Cardiac muscle cell (in vitro differentiated cells and primary cell): ENCODE data around the gene EPS8L2. TPM values are rescaled to one million over a fixed set of nuclear protein-coding genes. Genes with fewer than 3 reads are reported as not detected.

Source experiments
- DNase-seq, 2 donors: peaks; one replicate each; pipeline versions ENCODE4 v3.0.0 to v3.0.0-alpha.2; 2010 to 2017; ENCODE audit warnings: low read depth in 1 of 2, low spot score in 1 of 2
- H3K27ac ChIP-seq: fragments of 200-600 bp; sonication (generic); 2 replicates; pipeline ENCODE4 v1.5.1; 2016
- H3K27me3 ChIP-seq: fragments of 200-600 bp; sonication (generic); 2 replicates; pipeline ENCODE4 v1.6.0; 2016; ENCODE audit warnings: control low read depth
- H3K36me3 ChIP-seq: fragments of 200-600 bp; sonication (generic); 2 replicates; pipeline ENCODE4 v1.5.1; 2016; ENCODE audit warnings: control low read depth
- H3K4me1 ChIP-seq: fragments of 200-600 bp; sonication (generic); 2 replicates; pipeline ENCODE4 v1.8.1; 2017; ENCODE audit warnings: low read depth, mild to moderate bottlenecking, mixed run types
- H3K4me3 ChIP-seq: fragments of 200-600 bp; sonication (generic); 2 replicates; pipeline ENCODE4 v1.5.1; 2016; ENCODE audit warnings: mild to moderate bottlenecking
- H3K9me3 ChIP-seq: fragments of 200-600 bp; sonication (generic); 2 replicates; pipeline ENCODE4 v1.5.1; 2017; ENCODE audit warnings: low read depth, mild to moderate bottlenecking, control low read depth
- CTCF ChIP-seq: IDR thresholded peaks from 2 replicates; pipeline ENCODE4 v1.5.1; 2012; ENCODE audit warnings: low read depth, mild to moderate bottlenecking, low read length
- polyA plus RNA-seq: library from polyadenylated mRNA; unstranded; fragments of >200 nt; fragmentation: Nextera tagmentation; extraction: Ambion mirVana; gene quantifications from 2 replicates; pipeline ENCODE4 v1.2.1, GENCODE V29; 2016
- total RNA-seq: library from RNA; depleted of rRNA; stranded (reverse); fragments of >200 nt; gene quantifications from 2 replicates; pipeline ENCODE4 v1.2.3, GENCODE V29; 2016

The EPS8L2 gene
- total and polyA plus RNA-seq, 2 experiments from 2014 or later, result 22.6 to 25.7 TPM

- TF ChIP-seq CTCF, result no peak
- Histone ChIP-seq H3K4me3 (no peak overlapping the region), H3K27me3 (no peaks in the 10 kb centered on the region), H3K9me3 (no peaks in the 10 kb centered on the region), H3K27ac (no peak overlapping the region), H3K4me1 (no peaks in the 10 kb centered on the region), H3K36me3 (peaks cover 21% of the 10 kb centered on the region)
- no peak for DNase-seq
These were observed 32.2 kb upstream of the EPS8L2 start for GRCh38 chr11:673866-674265.

GRCh38 chr11:674406-674805 lies 31.6 kb upstream of the EPS8L2 start:
- no peaks in the 10 kb centered on the region for H3K4me1 ChIP-seq
- peaks cover 21% of the 10 kb centered on the region for H3K36me3 ChIP-seq
- H3K27me3 ChIP-seq, result no peaks in the 10 kb centered on the region
- H3K9me3 ChIP-seq, result no peaks in the 10 kb centered on the region
- TF ChIP-seq CTCF, result no peak
- H3K4me3 ChIP-seq, result no peak overlapping the region
- DNase-seq, result no peak
- H3K27ac ChIP-seq, result no peak overlapping the region

GRCh38 chr11:678297-678696 lies 27.7 kb upstream of the EPS8L2 start:
- no peaks in the 10 kb centered on the region for H3K27me3 ChIP-seq
- H3K36me3 ChIP-seq, result peaks cover 24% of the 10 kb centered on the region
- H3K4me1 ChIP-seq, result no peaks in the 10 kb centered on the region
- H3K4me3 ChIP-seq, result no peak overlapping the region
- H3K9me3 ChIP-seq, result no peaks in the 10 kb centered on the region
- no peak overlapping the region for H3K27ac ChIP-seq
- no peak for DNase-seq
- no peak for TF ChIP-seq CTCF

DNA sequence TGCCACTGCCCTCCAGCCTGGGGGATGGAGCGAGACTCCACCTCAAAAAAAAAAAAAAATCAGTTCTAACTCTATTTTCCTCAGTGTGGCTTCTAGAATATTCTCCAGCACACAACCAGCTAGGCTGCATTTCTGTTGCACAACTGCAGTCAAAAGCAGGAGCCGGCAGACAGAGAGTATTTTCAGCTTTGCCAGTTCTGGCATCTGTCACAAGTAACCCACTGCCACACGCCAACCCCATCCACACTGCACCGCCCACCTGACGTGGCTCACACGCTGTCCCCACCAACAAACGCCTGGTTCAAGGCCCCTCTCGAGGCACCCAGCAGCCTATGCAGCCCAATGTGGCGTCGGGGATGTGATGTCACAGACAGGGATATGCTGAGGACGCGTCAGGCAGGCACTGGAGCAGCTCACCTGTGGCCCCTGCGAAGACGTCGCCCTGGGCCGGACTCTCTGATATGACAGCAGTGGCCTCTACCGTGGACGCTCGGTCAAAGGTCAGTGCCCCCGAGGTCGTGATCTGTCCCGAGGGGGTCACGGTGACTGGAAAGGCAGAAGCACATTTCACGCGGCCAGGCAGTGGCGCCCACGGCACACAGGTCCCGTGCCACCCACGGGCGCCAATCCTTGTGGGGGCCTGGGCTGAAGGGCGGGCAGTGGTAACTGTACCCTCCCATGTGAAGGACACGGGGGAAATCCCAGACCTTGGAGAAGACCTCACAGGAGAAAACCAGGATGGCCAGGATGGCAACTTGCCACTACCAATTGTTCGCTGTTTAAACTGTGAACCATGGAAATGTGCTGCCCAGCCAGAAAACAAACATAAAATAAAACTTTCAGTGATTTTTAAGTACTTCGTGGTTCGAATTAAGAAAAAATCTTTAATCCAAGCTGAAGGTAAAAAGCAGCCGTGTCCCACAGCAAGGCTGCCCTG lies 26.5 kb upstream of the EPS8L2 start:
- no peaks in the 10 kb centered on the region for H3K27me3 ChIP-seq
- no peaks in the 10 kb centered on the region for H3K9me3 ChIP-seq
- TF ChIP-seq CTCF, result no peak
- no peak overlapping the region for H3K4me3 ChIP-seq
- no peak for DNase-seq
- no peaks in the 10 kb centered on the region for H3K4me1 ChIP-seq
- no peak overlapping the region for H3K27ac ChIP-seq
- peaks cover 23% of the 10 kb centered on the region for H3K36me3 ChIP-seq

GRCh38 chr11:680476-680875 lies 25.6 kb upstream of the EPS8L2 start:
- H3K36me3 ChIP-seq, result peaks cover 25% of the 10 kb centered on the region
- no peak for TF ChIP-seq CTCF
- H3K27me3 ChIP-seq, result no peaks in the 10 kb centered on the region
- no peaks in the 10 kb centered on the region for H3K9me3 ChIP-seq
- H3K27ac ChIP-seq, result no peak overlapping the region
- H3K4me1 ChIP-seq, result no peaks in the 10 kb centered on the region
- DNase-seq, result no peak
- H3K4me3 ChIP-seq, result no peak overlapping the region
